ENCODE results near the gene CKS1B. TPM values are rescaled to one million over a fixed set of nuclear protein-coding genes. Genes with fewer than 3 reads are reported as not detected.
A peak's percentile ranks its signal among the peaks of the same experiment; 100 is the strongest.
"Not testable (repeated sequence)": the region's sequence is repeated elsewhere in the genome, so short reads cannot be mapped to it uniquely, and the experiment has no call there.

Gene CKS1B
- total RNA-seq, 2 donors from 2014 or later = 49.5 to 76.5 TPM

DNA sequence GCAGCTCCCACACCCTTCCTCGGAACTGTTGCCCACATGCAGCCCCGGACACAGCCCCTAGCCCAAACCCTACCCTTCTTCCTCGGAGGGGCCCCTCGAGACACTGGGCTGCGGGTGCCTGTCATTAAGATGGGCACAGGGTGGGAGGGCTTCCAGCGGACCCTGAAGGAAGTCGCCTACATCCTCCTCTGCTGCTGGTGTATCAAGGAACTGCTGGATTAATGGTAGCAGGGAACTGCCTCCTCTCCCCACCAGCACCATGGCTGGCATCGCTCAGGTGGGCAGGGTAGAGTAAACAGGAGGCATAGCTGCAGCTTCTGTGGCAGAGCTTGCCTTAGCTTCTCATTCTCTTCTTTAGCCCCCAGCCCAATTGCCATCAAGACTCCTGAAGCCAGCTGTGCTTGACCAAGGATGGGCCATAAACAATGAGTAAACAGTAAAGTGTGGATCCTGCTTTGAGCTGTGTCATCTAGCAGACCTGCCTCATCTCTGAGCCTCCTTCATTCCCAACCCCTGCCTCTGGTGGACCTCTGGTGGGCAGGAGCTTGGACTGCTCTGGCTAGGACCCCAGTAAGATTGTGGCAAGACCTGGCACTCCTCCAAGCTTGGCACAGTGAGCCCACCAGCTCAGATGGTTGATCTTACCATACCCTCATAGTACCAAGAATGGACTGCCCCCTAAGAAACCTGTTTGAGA is 19.2 kb downstream of the CKS1B start, which contains the start of gene LENEP:
Gene LENEP (plus strand): TSS at position 15 of the 697 bp plus-strand sequence. CDS start 22 bp downstream, at position 37.
- H3K9ac ChIP-seq (ENCODE audit: low read depth in 2 of 2, low read length in 2 of 2) = peak within 1 kb of the TSS in 1 of 2 donors; percentile 21
- peaks cover 2% of the 10 kb centered on the region for H3K36me3 ChIP-seq
- H3K4me3 ChIP-seq = no peak within 1 kb of the TSS
- no peaks in the 10 kb centered on the region for H3K9me3 ChIP-seq
- no peak for DNase-seq
- no peaks in the 10 kb centered on the region for H3K27me3 ChIP-seq
- no peak within 1 kb of the TSS for H3K27ac ChIP-seq
- intact Hi-C loops (cut with DNase I) = no loop called here
- H3K4me1 ChIP-seq = no peaks in the 10 kb centered on the region
- TF ChIP-seq, protein P1, sequence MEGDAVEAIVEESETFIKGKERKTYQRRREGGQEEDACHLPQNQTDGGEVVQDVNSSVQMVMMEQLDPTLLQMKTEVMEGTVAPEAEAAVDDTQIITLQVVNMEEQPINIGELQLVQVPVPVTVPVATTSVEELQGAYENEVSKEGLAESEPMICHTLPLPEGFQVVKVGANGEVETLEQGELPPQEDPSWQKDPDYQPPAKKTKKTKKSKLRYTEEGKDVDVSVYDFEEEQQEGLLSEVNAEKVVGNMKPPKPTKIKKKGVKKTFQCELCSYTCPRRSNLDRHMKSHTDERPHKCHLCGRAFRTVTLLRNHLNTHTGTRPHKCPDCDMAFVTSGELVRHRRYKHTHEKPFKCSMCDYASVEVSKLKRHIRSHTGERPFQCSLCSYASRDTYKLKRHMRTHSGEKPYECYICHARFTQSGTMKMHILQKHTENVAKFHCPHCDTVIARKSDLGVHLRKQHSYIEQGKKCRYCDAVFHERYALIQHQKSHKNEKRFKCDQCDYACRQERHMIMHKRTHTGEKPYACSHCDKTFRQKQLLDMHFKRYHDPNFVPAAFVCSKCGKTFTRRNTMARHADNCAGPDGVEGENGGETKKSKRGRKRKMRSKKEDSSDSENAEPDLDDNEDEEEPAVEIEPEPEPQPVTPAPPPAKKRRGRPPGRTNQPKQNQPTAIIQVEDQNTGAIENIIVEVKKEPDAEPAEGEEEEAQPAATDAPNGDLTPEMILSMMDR (IDR thresholded peaks at IDR 0.05) = no peak

DNA sequence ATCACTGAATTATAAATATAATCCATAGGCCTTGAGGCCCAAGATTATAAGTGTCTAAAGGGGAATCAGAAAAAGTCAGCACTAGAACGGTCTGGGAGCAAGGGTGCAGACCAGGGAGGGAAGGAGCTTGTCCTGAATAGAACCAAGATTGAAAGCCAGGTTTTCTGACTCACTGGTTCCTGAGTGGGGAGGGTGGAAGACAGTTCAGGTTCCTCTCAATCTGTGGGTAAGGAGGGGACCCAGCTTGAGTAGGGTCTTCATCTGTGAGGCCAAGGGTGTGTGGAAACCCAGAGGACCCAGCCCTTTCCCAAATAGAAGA is 19.7 kb downstream of the CKS1B start:
- intact Hi-C loops (cut with DNase I) = no loop called here
- H3K9ac ChIP-seq (ENCODE audit: low read depth in 2 of 2, low read length in 2 of 2) = peak overlapping the region in 1 of 2 donors; percentile 21
- no peak overlapping the region for H3K4me3 ChIP-seq
- H3K9me3 ChIP-seq = no peaks in the 10 kb centered on the region
- H3K27me3 ChIP-seq = no peaks in the 10 kb centered on the region
- DNase-seq = no peak
- no peaks in the 10 kb centered on the region for H3K4me1 ChIP-seq
- H3K36me3 ChIP-seq = no peaks in the 10 kb centered on the region
- TF ChIP-seq, protein P1 (IDR thresholded peaks at IDR 0.05) = no peak
- no peak overlapping the region for H3K27ac ChIP-seq

DNA sequence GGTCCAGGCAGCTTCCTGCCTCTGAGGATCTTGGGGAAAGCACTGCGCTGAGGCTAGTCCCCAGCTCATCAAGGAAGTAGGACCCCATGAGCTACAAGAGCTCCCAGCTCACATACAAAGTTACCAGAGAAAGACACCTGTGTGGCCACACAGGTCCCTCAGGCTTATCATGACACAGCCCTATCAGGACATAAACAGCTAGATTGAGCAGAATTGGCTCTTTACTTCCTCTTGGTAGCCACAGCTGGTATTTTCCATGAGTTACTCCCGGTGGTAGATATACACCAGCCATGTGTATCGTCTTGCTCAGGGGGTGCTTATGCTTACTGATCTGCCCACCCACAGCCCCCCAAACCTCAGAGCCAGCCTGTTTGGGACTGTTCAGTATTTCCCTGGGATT is 20.1 kb downstream of the CKS1B start:
- DNase-seq = no peak
- Histone ChIP-seq H3K9ac (ENCODE audit: low read depth in 2 of 2, low read length in 2 of 2) (peak overlapping the region in 1 of 2 donors; percentile 21), H3K4me3 (no peak overlapping the region), H3K9me3 (no peaks in the 10 kb centered on the region), H3K27me3 (no peaks in the 10 kb centered on the region), H3K36me3 (no peaks in the 10 kb centered on the region), H3K4me1 (peaks cover 2% of the 10 kb centered on the region), H3K27ac (no peak overlapping the region)
- intact Hi-C loops (cut with DNase I) = no loop called here
- TF ChIP-seq, protein P1 (IDR thresholded peaks at IDR 0.05) = no peak

DNA sequence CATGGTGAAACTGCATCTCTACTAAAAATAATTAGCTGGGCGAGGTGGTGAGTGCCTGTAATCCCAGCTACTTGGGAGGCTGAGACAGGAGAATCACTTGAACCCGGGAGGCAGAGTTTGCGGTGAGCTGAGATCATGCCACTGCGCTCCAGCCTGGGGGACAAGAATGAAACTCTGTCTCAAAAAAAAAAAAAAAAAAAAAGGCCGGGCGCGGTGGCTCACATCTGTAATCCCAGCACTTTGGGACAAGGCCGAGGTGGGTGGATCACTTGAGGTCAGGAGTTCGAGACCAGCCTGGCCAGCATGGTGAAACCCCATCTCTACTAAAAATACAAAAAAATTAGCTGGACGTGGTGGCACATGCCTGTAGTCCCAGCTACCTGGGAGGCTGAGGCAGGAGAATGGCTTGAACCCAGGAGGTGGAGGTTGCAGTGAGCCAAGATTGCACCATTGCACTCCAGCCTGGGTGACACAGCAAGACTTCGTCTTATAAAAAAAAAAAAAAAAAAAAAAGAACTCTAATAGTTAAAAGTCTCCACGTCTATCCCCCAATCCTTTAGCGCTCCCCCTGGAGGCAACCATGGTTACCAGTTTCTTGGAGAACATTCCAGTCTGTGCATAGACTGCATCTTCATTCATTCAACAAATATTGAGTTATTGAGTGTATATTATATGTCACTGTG is 21.0 kb downstream of the CKS1B start:
- TF ChIP-seq, protein P1 (IDR thresholded peaks at IDR 0.05) = peak; percentile 21
- H3K36me3 ChIP-seq; H3K27ac ChIP-seq; H3K27me3 ChIP-seq; H3K4me3 ChIP-seq; H3K9ac ChIP-seq (ENCODE audit: low read depth in 2 of 2, low read length in 2 of 2); H3K4me1 ChIP-seq; intact Hi-C loops (cut with DNase I); H3K9me3 ChIP-seq: not testable (repeated sequence)
- peak; percentile 74 for DNase-seq

DNA sequence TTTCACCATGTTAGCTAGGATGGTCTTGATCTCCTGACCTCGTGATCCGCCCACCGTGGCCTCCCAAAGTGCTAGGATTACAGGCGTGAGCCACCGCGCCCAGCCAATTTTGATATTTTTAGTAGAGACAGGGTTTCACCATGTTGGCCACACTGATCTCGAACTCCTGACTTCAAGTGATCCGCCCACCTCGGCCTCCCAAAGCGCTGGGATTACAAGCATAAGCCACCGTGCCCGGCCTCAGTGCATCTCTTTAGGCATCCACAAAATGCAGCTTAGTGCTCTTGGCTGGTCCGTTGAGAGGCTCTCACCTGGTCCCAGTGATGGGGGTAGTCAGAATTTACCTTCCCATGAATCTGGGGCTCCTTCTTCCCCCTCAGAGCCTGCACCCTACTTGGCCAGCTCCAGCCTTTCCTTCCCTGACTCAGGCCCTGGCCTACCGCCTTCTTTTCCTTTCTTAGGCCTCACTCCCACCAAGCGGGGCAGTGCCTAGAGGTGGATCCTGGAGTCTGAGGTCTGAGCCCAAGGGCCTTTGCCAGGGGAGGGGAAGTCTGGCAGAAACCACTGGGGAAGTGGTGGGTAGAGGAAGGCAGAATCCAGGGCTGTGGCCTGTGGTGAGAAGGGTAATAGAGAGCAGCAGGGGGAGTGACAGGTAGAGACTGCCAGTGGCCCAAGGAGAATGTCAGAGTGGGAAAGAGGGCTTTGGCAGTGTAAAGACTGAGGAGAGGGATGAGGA is 22.7 kb downstream of the CKS1B start:
- Histone ChIP-seq H3K9ac (ENCODE audit: low read depth in 2 of 2, low read length in 2 of 2) (no peak overlapping the region), H3K36me3 (no peaks in the 10 kb centered on the region), H3K4me3 (no peak overlapping the region), H3K27ac (no peak overlapping the region), H3K9me3 (no peaks in the 10 kb centered on the region), H3K27me3 (no peaks in the 10 kb centered on the region), H3K4me1 (peaks cover 7% of the 10 kb centered on the region)
- intact Hi-C loops (cut with DNase I) = no loop called here
- DNase-seq = no peak
- TF ChIP-seq, protein P1 (IDR thresholded peaks at IDR 0.05) = no peak
